ENCODE data around the gene C1orf115.
"Not testable (repeated sequence)": the region's sequence is repeated elsewhere in the genome, so short reads cannot be mapped to it uniquely, and the experiment has no call there.

C1orf115 gene

GRCh38 chr1:220710333-220710732 lies 20.2 kb downstream of the C1orf115 start:
- no peaks in the 10 kb centered on the region for H3K4me1 ChIP-seq (ENCODE audit: control insufficient read depth in 1 of 2, insufficient read depth in 2 of 2, low read length in 2 of 2)
- H4K8ac ChIP-seq (ENCODE audit: low read depth, low read length), result no peak overlapping the region
- no peak overlapping the region for H3K4me3 ChIP-seq (ENCODE audit: low read depth, low read length)
- no peak overlapping the region for H3K4ac ChIP-seq (ENCODE audit: low read depth, low read length)
- H2BK120ac ChIP-seq (ENCODE audit: insufficient read depth, low read length, poor library complexity), result no peak overlapping the region
- no peak overlapping the region for H3K27ac ChIP-seq (ENCODE audit: low read depth, low read length)
- no peak overlapping the region for H3K23ac ChIP-seq (ENCODE audit: low read length)
- H2AFZ ChIP-seq (ENCODE audit: insufficient read depth, low read length, poor library complexity), result no peak overlapping the region
- no peak for DNase-seq
- WGBS (ENCODE audit: extremely low coverage, insufficient coverage, insufficient read length), result no CpG with 5 or more reads among the region's 4 CpGs
- no peaks in the 10 kb centered on the region for H3K79me1 ChIP-seq (ENCODE audit: low read length)
- no peak overlapping the region for H2BK5ac ChIP-seq (ENCODE audit: low read depth, low read length, poor library complexity)
- peaks cover 2% of the 10 kb centered on the region for H3K9me3 ChIP-seq (ENCODE audit: insufficient read depth, low read depth, low read length)
- no peak overlapping the region for H2AK5ac ChIP-seq (ENCODE audit: low read length)
- H4K91ac ChIP-seq (ENCODE audit: low read depth, low read length), result no peak overlapping the region
- no peaks in the 10 kb centered on the region for H3K36me3 ChIP-seq (ENCODE audit: control insufficient read depth in 1 of 2, insufficient read depth in 2 of 2, low read length in 2 of 2)
- no peak overlapping the region for H2BK12ac ChIP-seq (ENCODE audit: low read length)
- no peak overlapping the region for H3K4me2 ChIP-seq (ENCODE audit: low read length)
- no peak overlapping the region for H3K14ac ChIP-seq (ENCODE audit: low read length)
- H4K12ac ChIP-seq (ENCODE audit: low read depth, low read length), result no peak overlapping the region
- no peak overlapping the region for H3K9ac ChIP-seq (ENCODE audit: low read length)
- no peak overlapping the region for H3K18ac ChIP-seq (ENCODE audit: low read length)
- H3K27me3 ChIP-seq (ENCODE audit: insufficient read depth, low read length), result no peaks in the 10 kb centered on the region
- no peaks in the 10 kb centered on the region for H3K79me2 ChIP-seq (ENCODE audit: control insufficient read depth, insufficient read depth, low read length, poor library complexity)

- H3K9me3 ChIP-seq (ENCODE audit: insufficient read depth, low read depth, low read length), result peaks cover 2% of the 10 kb centered on the region
- no peak overlapping the region for H3K27ac ChIP-seq (ENCODE audit: low read depth, low read length)
- H3K4me1 ChIP-seq (ENCODE audit: control insufficient read depth in 1 of 2, insufficient read depth in 2 of 2, low read length in 2 of 2), result no peaks in the 10 kb centered on the region
- H3K14ac ChIP-seq (ENCODE audit: low read length), result no peak overlapping the region
- no peak overlapping the region for H2AK5ac ChIP-seq (ENCODE audit: low read length)
- no peaks in the 10 kb centered on the region for H3K79me1 ChIP-seq (ENCODE audit: low read length)
- no peak overlapping the region for H2BK120ac ChIP-seq (ENCODE audit: insufficient read depth, low read length, poor library complexity)
- no peaks in the 10 kb centered on the region for H3K79me2 ChIP-seq (ENCODE audit: control insufficient read depth, insufficient read depth, low read length, poor library complexity)
- no peaks in the 10 kb centered on the region for H3K36me3 ChIP-seq (ENCODE audit: control insufficient read depth in 1 of 2, insufficient read depth in 2 of 2, low read length in 2 of 2)
- H3K4me2 ChIP-seq (ENCODE audit: low read length), result no peak overlapping the region
- no peak overlapping the region for H3K18ac ChIP-seq (ENCODE audit: low read length)
- no peak overlapping the region for H2BK12ac ChIP-seq (ENCODE audit: low read length)
- H3K23ac ChIP-seq (ENCODE audit: low read length), result no peak overlapping the region
- H2AFZ ChIP-seq (ENCODE audit: insufficient read depth, low read length, poor library complexity), result no peak overlapping the region
- WGBS (ENCODE audit: extremely low coverage, insufficient coverage, insufficient read length), result no CpG with 5 or more reads among the region's 9 CpGs
- H3K9ac ChIP-seq (ENCODE audit: low read length), result no peak overlapping the region
- no peak overlapping the region for H3K4ac ChIP-seq (ENCODE audit: low read depth, low read length)
- H4K91ac ChIP-seq (ENCODE audit: low read depth, low read length), result no peak overlapping the region
- H3K4me3 ChIP-seq (ENCODE audit: low read depth, low read length), result no peak overlapping the region
- no peak for DNase-seq
- no peaks in the 10 kb centered on the region for H3K27me3 ChIP-seq (ENCODE audit: insufficient read depth, low read length)
- H2BK5ac ChIP-seq (ENCODE audit: low read depth, low read length, poor library complexity), result no peak overlapping the region
- H4K12ac ChIP-seq (ENCODE audit: low read depth, low read length), result no peak overlapping the region
- H4K8ac ChIP-seq (ENCODE audit: low read depth, low read length), result no peak overlapping the region
Measured at GRCh38 chr1:220711056-220711809, 21.1 kb downstream of the C1orf115 start.

DNA sequence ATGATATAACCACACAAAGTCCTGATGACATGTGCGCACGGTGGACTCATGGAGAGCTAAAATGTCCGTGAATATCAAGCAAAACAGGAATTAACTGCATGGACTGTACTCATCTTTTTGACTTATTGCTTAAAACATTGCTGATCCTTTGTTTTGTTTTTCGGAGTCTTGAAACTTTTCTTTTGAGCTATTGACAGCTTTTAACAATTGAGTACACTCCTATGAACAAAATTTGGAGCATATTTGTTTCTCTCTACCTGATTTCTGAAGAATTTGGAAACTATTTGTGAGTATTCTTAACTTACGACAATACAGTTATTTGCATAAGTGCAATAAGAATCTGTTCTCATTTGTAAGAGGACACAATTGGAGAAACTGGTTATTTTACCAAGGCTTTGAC lies 25.8 kb downstream of the C1orf115 start:
- not testable (repeated sequence) for H2AFZ ChIP-seq (ENCODE audit: insufficient read depth, low read length, poor library complexity); H2BK5ac ChIP-seq (ENCODE audit: low read depth, low read length, poor library complexity); H3K27ac ChIP-seq (ENCODE audit: low read depth, low read length); H4K8ac ChIP-seq (ENCODE audit: low read depth, low read length); H3K79me1 ChIP-seq (ENCODE audit: low read length); H3K18ac ChIP-seq (ENCODE audit: low read length); H3K79me2 ChIP-seq (ENCODE audit: control insufficient read depth, insufficient read depth, low read length, poor library complexity); H3K4ac ChIP-seq (ENCODE audit: low read depth, low read length); H3K4me3 ChIP-seq (ENCODE audit: low read depth, low read length); H3K27me3 ChIP-seq (ENCODE audit: insufficient read depth, low read length); DNase-seq; H4K91ac ChIP-seq (ENCODE audit: low read depth, low read length); H3K9me3 ChIP-seq (ENCODE audit: insufficient read depth, low read depth, low read length); H3K14ac ChIP-seq (ENCODE audit: low read length); H2BK12ac ChIP-seq (ENCODE audit: low read length); H3K36me3 ChIP-seq (ENCODE audit: control insufficient read depth in 1 of 2, insufficient read depth in 2 of 2, low read length in 2 of 2); H3K9ac ChIP-seq (ENCODE audit: low read length); H2AK5ac ChIP-seq (ENCODE audit: low read length); H4K12ac ChIP-seq (ENCODE audit: low read depth, low read length); H3K4me2 ChIP-seq (ENCODE audit: low read length); H2BK120ac ChIP-seq (ENCODE audit: insufficient read depth, low read length, poor library complexity); H3K23ac ChIP-seq (ENCODE audit: low read length); H3K4me1 ChIP-seq (ENCODE audit: control insufficient read depth in 1 of 2, insufficient read depth in 2 of 2, low read length in 2 of 2)
- no CpG with 5 or more reads among the region's 5 CpGs for WGBS (ENCODE audit: extremely low coverage, insufficient coverage, insufficient read length)

DNA sequence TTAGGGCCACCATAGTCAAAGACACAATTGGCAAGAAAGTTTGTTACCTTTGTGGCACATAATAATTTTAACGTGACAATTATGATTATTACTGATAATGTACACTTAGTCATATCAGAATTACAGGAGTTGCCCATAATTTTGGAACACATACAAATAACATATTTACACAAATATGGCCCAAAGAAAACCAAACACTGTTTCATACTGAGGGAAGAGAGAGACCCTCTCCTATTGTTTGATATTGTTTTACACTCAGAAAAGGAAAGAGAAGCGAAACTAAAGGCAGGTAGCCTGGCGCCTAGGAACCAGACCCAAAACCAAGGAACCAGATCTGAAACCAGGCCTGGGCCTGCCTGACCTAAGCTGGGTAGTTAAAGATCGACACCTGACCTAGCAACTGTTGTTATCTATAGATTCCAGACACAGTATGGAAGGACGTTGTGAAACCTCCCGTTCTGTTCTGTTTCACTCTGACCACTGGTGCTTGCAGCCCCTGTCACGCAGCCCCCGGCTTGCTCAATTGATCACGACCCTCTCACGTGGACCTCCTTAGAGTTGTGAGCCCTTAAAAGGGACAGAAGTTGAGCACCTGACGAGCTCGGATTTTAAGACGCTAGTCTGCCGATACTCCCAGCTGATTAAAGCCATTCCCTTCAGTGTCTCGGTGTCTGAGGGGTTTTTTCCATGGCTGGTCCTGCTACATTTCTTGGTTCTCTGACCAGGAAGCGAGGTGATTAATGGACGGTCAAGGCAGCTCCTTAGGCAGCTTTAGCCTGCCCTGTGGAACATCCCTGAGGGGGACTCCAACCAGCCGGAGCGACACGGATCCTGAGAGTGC lies 27.9 kb downstream of the C1orf115 start:
- peak overlapping the region; percentile 7 for H4K12ac ChIP-seq (ENCODE audit: low read depth, low read length)
- no peaks in the 10 kb centered on the region for H3K27me3 ChIP-seq (ENCODE audit: insufficient read depth, low read length)
- H2AK5ac ChIP-seq (ENCODE audit: low read length), result no peak overlapping the region
- no peak overlapping the region for H3K4me3 ChIP-seq (ENCODE audit: low read depth, low read length)
- peaks cover 0 to 8% of the 10 kb centered on the region in 2 experiments for H3K4me1 ChIP-seq (ENCODE audit: control insufficient read depth in 1 of 2, insufficient read depth in 2 of 2, low read length in 2 of 2)
- no peak overlapping the region for H3K23ac ChIP-seq (ENCODE audit: low read length)
- peaks cover 4% of the 10 kb centered on the region for H3K79me1 ChIP-seq (ENCODE audit: low read length)
- peak overlapping the region; percentile 81 for H3K18ac ChIP-seq (ENCODE audit: low read length)
- H3K4me2 ChIP-seq (ENCODE audit: low read length), result peak overlapping the region; percentile 33
- H2AFZ ChIP-seq (ENCODE audit: insufficient read depth, low read length, poor library complexity), result peak overlapping the region; percentile 6
- H2BK12ac ChIP-seq (ENCODE audit: low read length), result peak overlapping the region; percentile 63
- H3K9ac ChIP-seq (ENCODE audit: low read length), result no peak overlapping the region
- no peaks in the 10 kb centered on the region for H3K36me3 ChIP-seq (ENCODE audit: control insufficient read depth in 1 of 2, insufficient read depth in 2 of 2, low read length in 2 of 2)
- H2BK5ac ChIP-seq (ENCODE audit: low read depth, low read length, poor library complexity), result peak overlapping the region; percentile 80
- no peak overlapping the region for H3K4ac ChIP-seq (ENCODE audit: low read depth, low read length)
- no peaks in the 10 kb centered on the region for H3K9me3 ChIP-seq (ENCODE audit: insufficient read depth, low read depth, low read length)
- peak overlapping the region; percentile 79 for H2BK120ac ChIP-seq (ENCODE audit: insufficient read depth, low read length, poor library complexity)
- peaks cover 2% of the 10 kb centered on the region for H3K79me2 ChIP-seq (ENCODE audit: control insufficient read depth, insufficient read depth, low read length, poor library complexity)
- H4K91ac ChIP-seq (ENCODE audit: low read depth, low read length), result peak overlapping the region; percentile 64
- peak overlapping the region; percentile 73 for H3K27ac ChIP-seq (ENCODE audit: low read depth, low read length)
- H3K14ac ChIP-seq (ENCODE audit: low read length), result peak overlapping the region; percentile 74
- no peak for DNase-seq
- whole genome bisulfite sequencing (ENCODE audit: extremely low coverage, insufficient coverage, insufficient read length), result no CpG with 5 or more reads among the region's 20 CpGs
- peak overlapping the region; percentile 67 for H4K8ac ChIP-seq (ENCODE audit: low read depth, low read length)

All from trophoblast cell (in vitro differentiated cells and primary cell).